Endothelial cell (in vitro differentiated cells): Measurements from ENCODE around the gene UNC119B. TPM values are rescaled to one million over a fixed set of nuclear protein-coding genes. Genes with fewer than 3 reads are reported as not detected.
"Not testable (repeated sequence)": the region's sequence is repeated elsewhere in the genome, so short reads cannot be mapped to it uniquely, and the experiment has no call there.

Experiments
- DNase-seq: peaks from one replicate; pipeline ENCODE4 v3.0.0; 2021; ENCODE audit warnings: low spot score
- H3K27ac Mint-ChIP-seq: one replicate; pipeline ENCODE4 v1.8.0; 2021; ENCODE audit warnings: mixed read lengths, inconsistent platforms; ENCODE audit not compliant: unreplicated experiment
- H3K27me3 Mint-ChIP-seq: one replicate; pipeline ENCODE4 v1.8.0; 2021; ENCODE audit warnings: mild to moderate bottlenecking, moderate library complexity, mixed read lengths, inconsistent platforms; ENCODE audit not compliant: unreplicated experiment
- H3K36me3 Mint-ChIP-seq: one replicate; pipeline ENCODE4 v1.8.0; 2021; ENCODE audit warnings: mild to moderate bottlenecking, low read depth, mixed read lengths, inconsistent platforms; ENCODE audit not compliant: unreplicated experiment
- H3K4me1 Mint-ChIP-seq: one replicate; pipeline ENCODE4 v1.8.0; 2021; ENCODE audit warnings: mild to moderate bottlenecking, mixed read lengths, inconsistent platforms; ENCODE audit not compliant: unreplicated experiment
- H3K4me3 Mint-ChIP-seq: one replicate; pipeline ENCODE4 v1.8.0; 2021; ENCODE audit warnings: mild to moderate bottlenecking, mixed read lengths, inconsistent platforms; ENCODE audit not compliant: unreplicated experiment
- H3K9me3 Mint-ChIP-seq: one replicate; pipeline ENCODE4 v1.8.0; 2021; ENCODE audit warnings: mixed read lengths, inconsistent platforms; ENCODE audit not compliant: unreplicated experiment
- CTCF ChIP-seq: fragments of 200-600 bp; sonication (generic); IDR thresholded peaks from one replicate; pipeline ENCODE4 v1.5.0; 2021; ENCODE audit warnings: antibody characterized with exemption; ENCODE audit not compliant: unreplicated experiment
- total RNA-seq: library from RNA; stranded (reverse); fragmentation: NEBNext Ultra II Directional; extraction: Animal tissue kit (Norgen Biotek cat#: 25700); gene quantifications from one replicate; pipeline ENCODE4 v1.2.1, GENCODE V29; 2021; ENCODE audit not compliant: unreplicated experiment

The UNC119B gene
- total RNA-seq, 1 donor from 2014 or later = 35.0 TPM

GRCh38 chr12:120725151-120725658 is 14.9 kb downstream of the UNC119B start:
- DNase-seq = no peak
- Mint-ChIP-seq H3K36me3 (peaks cover 37% of the 10 kb centered on the region), H3K4me3 (peak overlapping the region; percentile 83), H3K9me3 (no peaks in the 10 kb centered on the region), H3K27me3 (peaks cover 6% of the 10 kb centered on the region), H3K4me1 (peaks cover 16% of the 10 kb centered on the region), H3K27ac (no peak overlapping the region)
- no peak for TF ChIP-seq CTCF

GRCh38 chr12:120725659-120726509 is 15.6 kb downstream of the UNC119B start, which contains the start of gene ACADS:
Gene ACADS (plus strand): TSS chr12:120725826. CDS start chr12:120725886, 60 bp downstream.
- no peaks in the 10 kb centered on the region for H3K9me3 Mint-ChIP-seq

GRCh38 chr12:120726510-120726793 is 16.2 kb downstream of the UNC119B start:
- peak overlapping the region; percentile 68 for H3K27ac Mint-ChIP-seq
- H3K9me3 Mint-ChIP-seq = no peaks in the 10 kb centered on the region
- no peak for DNase-seq
- H3K27me3 Mint-ChIP-seq = peaks cover 5% of the 10 kb centered on the region
- peaks cover 16% of the 10 kb centered on the region for H3K4me1 Mint-ChIP-seq
- TF ChIP-seq CTCF = no peak
- H3K36me3 Mint-ChIP-seq = peaks cover 32% of the 10 kb centered on the region
- H3K4me3 Mint-ChIP-seq = peak overlapping the region; percentile 88

More at GRCh38 chr12:120725659-120726509, 15.6 kb downstream of the UNC119B start, which contains the start of gene ACADS:
- TF ChIP-seq CTCF = no peak
- peaks cover 37% of the 10 kb centered on the region for H3K36me3 Mint-ChIP-seq
- H3K4me1 Mint-ChIP-seq = peaks cover 16% of the 10 kb centered on the region
- H3K27ac Mint-ChIP-seq = peak within 1 kb of the TSS; percentile 68
- DNase-seq = peak; percentile 84
- peak within 1 kb of the TSS; percentile 88 for H3K4me3 Mint-ChIP-seq
- peaks cover 5% of the 10 kb centered on the region for H3K27me3 Mint-ChIP-seq

- Mint-ChIP-seq H3K36me3 (peaks cover 27% of the 10 kb centered on the region), H3K9me3 (no peaks in the 10 kb centered on the region), H3K4me1 (peaks cover 12% of the 10 kb centered on the region), H3K27me3 (peaks cover 5% of the 10 kb centered on the region), H3K27ac (no peak overlapping the region), H3K4me3 (no peak overlapping the region)
- no peak for TF ChIP-seq CTCF
- DNase-seq = no peak
Measured at GRCh38 chr12:120726961-120727360, 16.7 kb downstream of the UNC119B start.

- peaks cover 18% of the 10 kb centered on the region for H3K36me3 Mint-ChIP-seq
- not testable (repeated sequence) for H3K4me1 Mint-ChIP-seq, H3K27ac Mint-ChIP-seq, H3K27me3 Mint-ChIP-seq, DNase-seq, H3K4me3 Mint-ChIP-seq, H3K9me3 Mint-ChIP-seq
Measured at GRCh38 chr12:120732198-120732597, 21.9 kb downstream of the UNC119B start.
